HepG2 (cell line): Measurements from ENCODE around the gene FBXO24. TPM values are rescaled to one million over a fixed set of nuclear protein-coding genes. Genes with fewer than 3 reads are reported as not detected.

Source experiments
- ATAC-seq: fragments of 200-7000 bp; cut with Tn5 transposase; 3 replicates; pipeline ENCODE4 v1.9.1; 2020; ENCODE audit warnings: mild to moderate bottlenecking, moderate library complexity
- BruUV-seq: library from RNA; stranded (reverse); fragments of 400-500 nt; replicated peaks from 2 replicates; lab custom pipeline; 2021; lab: Mats Ljungman, UMichigan
- CTCF ChIA-PET: fragments of 300-600 bp; formaldehyde crosslinking; extraction: SDS; loops from one replicate; lab custom pipeline; 2021; ENCODE audit warnings: low total read pairs, inconsistent platforms, low intra/inter-chr PET ratio; lab: Yijun Ruan, JAX
- POLR2A ChIA-PET: fragments of 350-600 bp; sonication (Branson Sonifier 250); formaldehyde crosslinking; loops from one replicate; lab custom pipeline; 2020; ENCODE audit warnings: antibody characterized with exemption, inconsistent platforms; lab: Yijun Ruan, JAX
- DNase-seq: peaks from one replicate; pipeline ENCODE4 v3.0.0-alpha.2; 2015; ENCODE audit warnings: low spot score
- FAIRE-seq: peaks from 3 replicates; lab custom pipeline; 2011; peaks lifted over from hg19 to GRCh38; lab: Jason Lieb, UNC
- H2AFZ ChIP-seq: one replicate; pipeline ENCODE4 v1.6.1; 2011; ENCODE audit warnings: low read length, inconsistent platforms
- H3K27ac ChIP-seq: fragments of 300-600 bp; 3 replicates; pipeline ENCODE4 v1.8.0; 2011; ENCODE audit warnings: mixed run types, mild to moderate bottlenecking, mixed read lengths, low read length, inconsistent platforms; ENCODE audit not compliant: insufficient read depth; ENCODE audit errors: extremely low read length
- H3K27me3 ChIP-seq, 2 experiments: fragments of 200-600 bp in 1 of 2; 2 replicates in 1 of 2; 3 replicates in 1 of 2; pipeline versions ENCODE4 v1.6.0 to v1.8.0; 2011; ENCODE audit warnings: low read length in 2 of 2, mild to moderate bottlenecking in 2 of 2, moderate library complexity in 2 of 2, inconsistent platforms in 1 of 2; ENCODE audit not compliant: insufficient read depth in 2 of 2, control insufficient read depth in 1 of 2
- H3K36me3 ChIP-seq, 2 experiments: fragments of 200-600 bp in 1 of 2; replicated peaks in 1 of 2; 2 replicates in 1 of 2; 3 replicates in 1 of 2; pipeline versions ENCODE4 v1.5.1 to v1.8.0; 2011; ENCODE audit warnings: low read length in 2 of 2, inconsistent platforms in 1 of 2; ENCODE audit not compliant: insufficient read depth in 2 of 2, control insufficient read depth in 1 of 2
- H3K4me1 ChIP-seq: 2 replicates; pipeline ENCODE4 v1.5.1; 2012; ENCODE audit warnings: low read length, inconsistent platforms; ENCODE audit not compliant: insufficient read depth
- H3K4me2 ChIP-seq: 2 replicates; pipeline ENCODE4 v1.6.0; 2011; ENCODE audit warnings: low read depth, low read length, inconsistent platforms
- H3K4me3 ChIP-seq, 3 experiments: fragments of 200-600 bp in 1 of 3; sonication (generic), shearing (Covaris generic) in 1 of 3; replicated peaks in 1 of 3; 2 replicates each; pipeline ENCODE4 v1.5.1; 2011 to 2016; ENCODE audit warnings: low read length in 3 of 3, inconsistent platforms in 2 of 3, low read depth in 2 of 3, mild to moderate bottlenecking in 2 of 3, control low read depth in 1 of 3, mixed read lengths in 1 of 3; ENCODE audit not compliant: insufficient read depth in 1 of 3
- H3K79me2 ChIP-seq: one replicate; pipeline ENCODE4 v1.6.1; 2011; ENCODE audit warnings: low read length, inconsistent platforms; ENCODE audit not compliant: insufficient read depth
- H3K9ac ChIP-seq: 2 replicates; pipeline ENCODE4 v1.6.0; 2011; ENCODE audit warnings: mild to moderate bottlenecking, low read depth, low read length, inconsistent platforms; ENCODE audit not compliant: insufficient read depth
- H3K9me3 ChIP-seq: 2 replicates; pipeline ENCODE4 v1.5.1; 2012; ENCODE audit warnings: mild to moderate bottlenecking, low read length
- H4K20me1 ChIP-seq: 2 replicates; pipeline ENCODE4 v1.6.0; 2011; ENCODE audit warnings: inconsistent platforms, mild to moderate bottlenecking, low read length, moderate library complexity; ENCODE audit not compliant: insufficient read depth
- AGO1 ChIP-seq: fragments of 200-400 bp; formaldehyde crosslinking; IDR thresholded peaks from 2 replicates; pipeline ENCODE4 v1.6.1; 2017; ENCODE audit warnings: mild to moderate bottlenecking, low read depth, low read length, moderate library complexity; ENCODE audit not compliant: poor library complexity, severe bottlenecking
- AGO2 ChIP-seq: fragments of 200-400 bp; formaldehyde crosslinking; optimal IDR thresholded peaks from 2 replicates; pipeline ENCODE3; 2017; ENCODE audit warnings: mild to moderate bottlenecking, low read depth, low read length, moderate library complexity
- ATRX ChIP-seq: sonication (generic); formaldehyde crosslinking; IDR thresholded peaks from 2 replicates; pipeline ENCODE4 v1.4.0; 2020; ENCODE audit warnings: missing genetic modification reagents, borderline replicate concordance
- DPF2 ChIP-seq: sonication (generic); formaldehyde crosslinking; IDR thresholded peaks from 2 replicates; pipeline ENCODE4 v1.4.0; 2020; ENCODE audit warnings: mild to moderate bottlenecking, low read depth, missing genetic modification reagents, borderline replicate concordance
- E2F2 ChIP-seq: sonication (generic); formaldehyde crosslinking; IDR thresholded peaks from 2 replicates; pipeline ENCODE4 v1.4.0; 2020; ENCODE audit warnings: missing genetic modification reagents, borderline replicate concordance
- HNRNPK ChIP-seq: fragments of 200-400 bp; formaldehyde crosslinking; IDR thresholded peaks from 2 replicates; pipeline ENCODE4 v1.6.1; 2018; ENCODE audit warnings: low read length, low read depth, moderate library complexity, mild to moderate bottlenecking; ENCODE audit not compliant: poor library complexity, severe bottlenecking
- MAX ChIP-seq: IDR thresholded peaks from 2 replicates; pipeline ENCODE4 v1.6.1; 2012; ENCODE audit warnings: inconsistent platforms
- ZNF589 ChIP-seq: sonication (generic); formaldehyde crosslinking; conservative IDR thresholded peaks from 2 replicates; pipeline ENCODE4 v1.8.0; 2022; ENCODE audit warnings: mild to moderate bottlenecking, moderate library complexity, missing genetic modification reagents
- ZNF773 ChIP-seq: sonication (generic); formaldehyde crosslinking; IDR thresholded peaks from 2 replicates; pipeline ENCODE4 v1.4.0; 2020; ENCODE audit warnings: missing genetic modification reagents, borderline replicate concordance
- WGBS: methylation state at CpG from one replicate; pipeline ENCODE4 v1.1.6; 2017; ENCODE audit warnings: low lambda C conversion rate; 5-methylcytosine and 5-hydroxymethylcytosine counted together
- in situ Hi-C: cut with HindIII; loops from 2 replicates; pipeline ENCODE4 v1.10.0; 2017; ENCODE audit warnings: low pct_unique_long_range_greater_than_20kb; ENCODE audit not compliant: extremely low pct_ligation_motif_present
- intact Hi-C: fragments of 100-400 bp; cut with micrococcal nuclease; formaldehyde crosslinking; loops from one replicate; pipeline ENCODE4 v1.10.0; 2022; ENCODE audit not compliant: unreplicated experiment
- polyA plus RNA-seq, 8 experiments: library from polyadenylated mRNA; depleted of rRNA in 3 of 8; stranded (reverse) in 7 of 8; unstranded in 1 of 8; fragments of >200 nt; fragmentation: Illumina TruSeq in 4 of 8; extraction: Trizol in 4 of 8; gene quantifications; 2 replicates each; pipeline versions ENCODE4 v1.2.1 to v1.2.3, GENCODE V29; 2011 to 2016; ENCODE audit warnings: low read depth in 4 of 8, missing spikeins in 1 of 8, mixed read lengths in 1 of 8; ENCODE audit not compliant: insufficient read depth in 1 of 8
- total RNA-seq, 5 experiments: library from RNA; depleted of rRNA; stranded (reverse); fragments of >200 nt; fragmentation: Illumina TruSeq; extraction: Trizol; gene quantifications; 2 replicates each; pipeline ENCODE4 v1.2.3, GENCODE V29; 2016; ENCODE audit warnings: low read depth in 1 of 5

Gene FBXO24
- total and polyA plus RNA-seq, 2 of the 13 experiments (the other 11 are each of a cell fraction or from before 2014, with no cell fraction given), result 0.20 to 0.55 TPM

- TF ChIP-seq E2F2 (CRISPR knock-in tag) (no peak), ZNF589 (no peak), MAX (no peak), DPF2 (CRISPR knock-in tag) (no peak), HNRNPK (peak; percentile 31), ZNF773 (CRISPR knock-in tag) (no peak)
These were observed 9.0 kb upstream of the FBXO24 start (continued) for GRCh38 chr7:100577103-100577502.

- Histone ChIP-seq H3K79me2 (no peaks in the 10 kb centered on the region), H2AFZ (no peak overlapping the region), H3K4me2 (no peak overlapping the region), H3K4me1 (peaks cover 7% of the 10 kb centered on the region), H3K27me3 (no peaks in the 10 kb centered on the region), H4K20me1 (no peaks in the 10 kb centered on the region), H3K36me3 (peaks cover 15 to 33% of the 10 kb centered on the region in 2 experiments; a peak in 4 of 5 replicates), H3K9me3 (no peaks in the 10 kb centered on the region), H3K4me3 (no peak overlapping the region), H3K27ac (no peak overlapping the region), H3K9ac (no peak overlapping the region)
- FAIRE-seq (no peak), ATAC-seq (no peak), DNase-seq (no peak)
- in situ Hi-C loops (no loop called here), intact Hi-C loops (no loop called here)
- ChIA-PET CTCF (no interaction called here), POLR2A (interaction anchor here (2.1 kb wide), 1 partner anchor 9 kb away, joined by 6 read pairs; the partner anchor contains the start of genes FBXO24 and LRCH4)
- WGBS, result 90% methylated on average over 2 of the region's 14 CpGs
- TF ChIP-seq AGO1, result peak; percentile 59
- TF ChIP-seq ATRX (CRISPR knock-in tag), result no peak
- peak; percentile 17 for TF ChIP-seq AGO2
- BruUV-seq, result no TSS peak
These were observed 8.6 kb upstream of the FBXO24 start for GRCh38 chr7:100577507-100577906.
